Neural cell (in vitro differentiated cells): Measurements from ENCODE around the gene C3orf70.

Experiments used
- SMC3 ChIP-seq: fragments of 450-650 bp; conservative IDR thresholded peaks from 2 replicates; pipeline ENCODE4 v1.6.1; 2014; ENCODE audit warnings: antibody characterized with exemption, mild to moderate bottlenecking, moderate library complexity; ENCODE audit not compliant: poor library complexity
- TF ChIP-seq, protein P1 (sequence below): fragments of 450-650 bp; IDR thresholded peaks from 2 replicates; pipeline ENCODE4 v1.5.1; 2014; ENCODE audit warnings: antibody characterized with exemption, mild to moderate bottlenecking, moderate library complexity; ENCODE audit not compliant: poor library complexity, severe bottlenecking

- TF ChIP-seq, protein P1, sequence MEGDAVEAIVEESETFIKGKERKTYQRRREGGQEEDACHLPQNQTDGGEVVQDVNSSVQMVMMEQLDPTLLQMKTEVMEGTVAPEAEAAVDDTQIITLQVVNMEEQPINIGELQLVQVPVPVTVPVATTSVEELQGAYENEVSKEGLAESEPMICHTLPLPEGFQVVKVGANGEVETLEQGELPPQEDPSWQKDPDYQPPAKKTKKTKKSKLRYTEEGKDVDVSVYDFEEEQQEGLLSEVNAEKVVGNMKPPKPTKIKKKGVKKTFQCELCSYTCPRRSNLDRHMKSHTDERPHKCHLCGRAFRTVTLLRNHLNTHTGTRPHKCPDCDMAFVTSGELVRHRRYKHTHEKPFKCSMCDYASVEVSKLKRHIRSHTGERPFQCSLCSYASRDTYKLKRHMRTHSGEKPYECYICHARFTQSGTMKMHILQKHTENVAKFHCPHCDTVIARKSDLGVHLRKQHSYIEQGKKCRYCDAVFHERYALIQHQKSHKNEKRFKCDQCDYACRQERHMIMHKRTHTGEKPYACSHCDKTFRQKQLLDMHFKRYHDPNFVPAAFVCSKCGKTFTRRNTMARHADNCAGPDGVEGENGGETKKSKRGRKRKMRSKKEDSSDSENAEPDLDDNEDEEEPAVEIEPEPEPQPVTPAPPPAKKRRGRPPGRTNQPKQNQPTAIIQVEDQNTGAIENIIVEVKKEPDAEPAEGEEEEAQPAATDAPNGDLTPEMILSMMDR: no peak
- TF ChIP-seq SMC3: no peak
These were observed 106.7 kb downstream of the C3orf70 start for GRCh38 chr3:185046164-185046515.
